Activated CD4-positive, alpha-beta memory T cell treated with anti-CD3 and anti-CD28 coated beads for 36 hours (primary cell): Measurements from ENCODE around the gene NNMT. TPM values are rescaled to one million over a fixed set of nuclear protein-coding genes. Genes with fewer than 3 reads are reported as not detected.

Source experiments
- CTCF ChIA-PET: fragments of 350-600 bp; sonication (Branson Sonifier 250); formaldehyde crosslinking; loops from one replicate; lab custom pipeline; 2021; ENCODE audit warnings: antibody characterized with exemption, inconsistent platforms; lab: Charles Lee
- POLR2A ChIA-PET: fragments of 350-600 bp; sonication (Branson Sonifier 250); formaldehyde crosslinking; loops from one replicate; lab custom pipeline; 2021; ENCODE audit warnings: antibody characterized with exemption; lab: Charles Lee
- DNase-seq: peaks from one replicate; pipeline ENCODE4 v3.0.0-alpha.2; 2020
- H3K27ac Mint-ChIP-seq: one replicate; pipeline ENCODE4 v1.8.0; 2021; ENCODE audit warnings: mixed read lengths
- H3K27me3 Mint-ChIP-seq: one replicate; pipeline ENCODE4 v1.8.0; 2021; ENCODE audit warnings: mixed read lengths
- H3K36me3 Mint-ChIP-seq: one replicate; pipeline ENCODE4 v1.8.0; 2021; ENCODE audit warnings: mixed read lengths
- H3K4me1 Mint-ChIP-seq: one replicate; pipeline ENCODE4 v1.8.0; 2021; ENCODE audit warnings: low read depth, mixed read lengths
- H3K4me3 Mint-ChIP-seq: one replicate; pipeline ENCODE4 v1.8.0; 2021; ENCODE audit warnings: mild to moderate bottlenecking, mixed read lengths
- H3K9me3 Mint-ChIP-seq: one replicate; pipeline ENCODE4 v1.8.0; 2021; ENCODE audit warnings: mixed read lengths
- intact Hi-C: fragments of 100-400 bp; cut with micrococcal nuclease; formaldehyde crosslinking; loops from one replicate; pipeline ENCODE4 v1.15.1; 2023
- total RNA-seq, 2 experiments: library from RNA; stranded (reverse); gene quantifications; one replicate each; pipeline ENCODE4 v1.2.3, GENCODE V29; 2021

The NNMT gene
- total RNA-seq, 2 experiments from 2014 or later: not detected

GRCh38 chr11:114264381-114264780 lies 31.8 kb upstream of the NNMT start:
- Mint-ChIP-seq H3K4me3 (no peak overlapping the region), H3K27me3 (no peaks in the 10 kb centered on the region), H3K27ac (no peak overlapping the region), H3K4me1 (no peaks in the 10 kb centered on the region), H3K36me3 (no peaks in the 10 kb centered on the region), H3K9me3 (no peaks in the 10 kb centered on the region)
- no peak for DNase-seq
- intact Hi-C loops: loop anchor here (5.0 kb wide), 1 partner anchor 207 kb away; the partner anchor contains the start of gene ZBTB16
- POLR2A ChIA-PET: no interaction called here
- CTCF ChIA-PET: interaction anchor here (1.7 to 9.6 kb wide), 4 partner anchors 14 to 368 kb away, joined by 4 to 228 read pairs (median 103); no protein-coding TSS in a partner anchor

- Mint-ChIP-seq H3K4me1 (no peaks in the 10 kb centered on the region), H3K4me3 (no peak overlapping the region), H3K36me3 (no peaks in the 10 kb centered on the region), H3K27ac (no peak overlapping the region), H3K27me3 (no peaks in the 10 kb centered on the region), H3K9me3 (no peaks in the 10 kb centered on the region)
- ChIA-PET CTCF (interaction anchor here (1.0 to 9.6 kb wide), 6 partner anchors 15 to 272 kb away, joined by 3 to 228 read pairs (median 4); no protein-coding TSS in a partner anchor), POLR2A (no interaction called here)
- DNase-seq: no peak
- intact Hi-C loops: no loop called here
Measured at GRCh38 chr11:114265122-114265878, 30.9 kb upstream of the NNMT start.

- intact Hi-C loops: no loop called here
- peaks cover 30% of the 10 kb centered on the region for H3K27me3 Mint-ChIP-seq
- no peak overlapping the region for H3K27ac Mint-ChIP-seq
- ChIA-PET POLR2A (no interaction called here), CTCF (interaction anchor here (0.7 to 1.8 kb wide), 2 partner anchors 9 to 275 kb away, joined by 4 to 7 read pairs; no protein-coding TSS in a partner anchor)
- no peaks in the 10 kb centered on the region for H3K36me3 Mint-ChIP-seq
- no peaks in the 10 kb centered on the region for H3K9me3 Mint-ChIP-seq
- no peaks in the 10 kb centered on the region for H3K4me1 Mint-ChIP-seq
- DNase-seq: no peak
- no peak overlapping the region for H3K4me3 Mint-ChIP-seq
Measured at GRCh38 chr11:114269498-114269897, 26.7 kb upstream of the NNMT start.

GRCh38 chr11:114270531-114271270 lies 25.5 kb upstream of the NNMT start:
- Mint-ChIP-seq H3K9me3 (no peaks in the 10 kb centered on the region), H3K27ac (no peak overlapping the region), H3K4me3 (no peak overlapping the region), H3K36me3 (no peaks in the 10 kb centered on the region), H3K27me3 (peaks cover 38% of the 10 kb centered on the region), H3K4me1 (no peaks in the 10 kb centered on the region)
- CTCF ChIA-PET: no interaction called here
- no peak for DNase-seq
- POLR2A ChIA-PET: no interaction called here
- intact Hi-C loops: no loop called here

- no peak overlapping the region for H3K27ac Mint-ChIP-seq
- no peak for DNase-seq
- H3K4me1 Mint-ChIP-seq: no peaks in the 10 kb centered on the region
- POLR2A ChIA-PET: no interaction called here
- no peaks in the 10 kb centered on the region for H3K36me3 Mint-ChIP-seq
- CTCF ChIA-PET: interaction anchor here (2.4 kb wide), 1 partner anchor 9 kb away, joined by 14 read pairs; no protein-coding TSS in a partner anchor
- H3K4me3 Mint-ChIP-seq: no peak overlapping the region
- peaks cover 38% of the 10 kb centered on the region for H3K27me3 Mint-ChIP-seq
- no peaks in the 10 kb centered on the region for H3K9me3 Mint-ChIP-seq
- intact Hi-C loops: no loop called here
Measured at GRCh38 chr11:114271316-114271715, 24.9 kb upstream of the NNMT start.

GRCh38 chr11:114272311-114272710 lies 23.9 kb upstream of the NNMT start:
- Mint-ChIP-seq H3K36me3 (no peaks in the 10 kb centered on the region), H3K4me1 (no peaks in the 10 kb centered on the region), H3K4me3 (no peak overlapping the region), H3K27me3 (peaks cover 39% of the 10 kb centered on the region), H3K9me3 (no peaks in the 10 kb centered on the region), H3K27ac (no peak overlapping the region)
- POLR2A ChIA-PET: no interaction called here
- CTCF ChIA-PET: interaction anchor here (0.6 to 2.4 kb wide), 2 partner anchors 10 to 376 kb away, joined by 3 to 14 read pairs; no protein-coding TSS in a partner anchor
- intact Hi-C loops: no loop called here
- no peak for DNase-seq

- Mint-ChIP-seq H3K27me3 (peaks cover 39% of the 10 kb centered on the region), H3K4me1 (no peaks in the 10 kb centered on the region), H3K27ac (no peak overlapping the region), H3K36me3 (no peaks in the 10 kb centered on the region), H3K9me3 (no peaks in the 10 kb centered on the region), H3K4me3 (no peak overlapping the region)
- CTCF ChIA-PET: interaction anchor here (2.4 kb wide), 1 partner anchor 11 kb away, joined by 14 read pairs; no protein-coding TSS in a partner anchor
- DNase-seq: no peak
- intact Hi-C loops: no loop called here
- POLR2A ChIA-PET: no interaction called here
Measured at GRCh38 chr11:114273071-114273470, 23.1 kb upstream of the NNMT start.

GRCh38 chr11:114273890-114274635 lies 22.1 kb upstream of the NNMT start:
- ChIA-PET POLR2A (no interaction called here), CTCF (interaction anchor here (0.8 kb wide), 1 partner anchor 13 kb away, joined by 3 read pairs; no protein-coding TSS in a partner anchor)
- peaks cover 44% of the 10 kb centered on the region for H3K27me3 Mint-ChIP-seq
- H3K27ac Mint-ChIP-seq: no peak overlapping the region
- H3K36me3 Mint-ChIP-seq: no peaks in the 10 kb centered on the region
- H3K9me3 Mint-ChIP-seq: no peaks in the 10 kb centered on the region
- intact Hi-C loops: no loop called here
- H3K4me1 Mint-ChIP-seq: no peaks in the 10 kb centered on the region
- H3K4me3 Mint-ChIP-seq: no peak overlapping the region
- DNase-seq: no peak

GRCh38 chr11:114274637-114275036 lies 21.6 kb upstream of the NNMT start:
- peaks cover 45% of the 10 kb centered on the region for H3K27me3 Mint-ChIP-seq

GRCh38 chr11:114275280-114275679 lies 20.9 kb upstream of the NNMT start:
- CTCF ChIA-PET: no interaction called here
- Mint-ChIP-seq H3K9me3 (no peaks in the 10 kb centered on the region), H3K27me3 (peaks cover 48% of the 10 kb centered on the region), H3K4me1 (no peaks in the 10 kb centered on the region), H3K27ac (no peak overlapping the region), H3K36me3 (no peaks in the 10 kb centered on the region), H3K4me3 (no peak overlapping the region)
- POLR2A ChIA-PET: no interaction called here
- DNase-seq: no peak
- intact Hi-C loops: no loop called here

More at GRCh38 chr11:114274637-114275036, 21.6 kb upstream of the NNMT start:
- Mint-ChIP-seq H3K36me3 (no peaks in the 10 kb centered on the region), H3K4me1 (no peaks in the 10 kb centered on the region), H3K27ac (no peak overlapping the region), H3K9me3 (no peaks in the 10 kb centered on the region), H3K4me3 (no peak overlapping the region)
- intact Hi-C loops: no loop called here
- CTCF ChIA-PET: interaction anchor here (0.8 kb wide), 1 partner anchor 14 kb away, joined by 3 read pairs; no protein-coding TSS in a partner anchor
- POLR2A ChIA-PET: no interaction called here
- DNase-seq: no peak

- POLR2A ChIA-PET: no interaction called here
- intact Hi-C loops: no loop called here
- Mint-ChIP-seq H3K27me3 (peaks cover 41% of the 10 kb centered on the region), H3K36me3 (no peaks in the 10 kb centered on the region), H3K9me3 (no peaks in the 10 kb centered on the region), H3K4me1 (no peaks in the 10 kb centered on the region), H3K4me3 (no peak overlapping the region), H3K27ac (no peak overlapping the region)
- DNase-seq: no peak
- CTCF ChIA-PET: no interaction called here
Measured at GRCh38 chr11:114276077-114276476, 20.1 kb upstream of the NNMT start.
